CD4-positive, alpha-beta memory T cell (primary cell): Measurements from ENCODE around the gene SPATA16. TPM values are rescaled to one million over a fixed set of nuclear protein-coding genes. Genes with fewer than 3 reads are reported as not detected.

ENCODE experiments used
- CTCF ChIA-PET: fragments of 350-600 bp; sonication (Branson Sonifier 250); formaldehyde crosslinking; loops from one replicate; lab custom pipeline; 2021; ENCODE audit warnings: inconsistent platforms; ENCODE audit not compliant: partially characterized antibody; lab: Charles Lee
- POLR2A ChIA-PET: fragments of 350-600 bp; sonication (Branson Sonifier 250); formaldehyde crosslinking; loops from one replicate; lab custom pipeline; 2021; ENCODE audit not compliant: partially characterized antibody; lab: Charles Lee
- DNase-seq, 5 donors: peaks; one replicate each; pipeline versions ENCODE4 v3.0.0 to v3.0.0-alpha.2; 2020 to 2022; ENCODE audit warnings: mixed read lengths in 1 of 5
- H3K27ac ChIP-seq: one replicate; pipeline ENCODE4 v1.7.0; 2013; ENCODE audit warnings: low read depth, low read length
- H3K27me3 ChIP-seq: 2 replicates; pipeline ENCODE4 v1.7.0; 2013; ENCODE audit warnings: mild to moderate bottlenecking, low read length, moderate library complexity; ENCODE audit not compliant: insufficient read depth
- H3K36me3 ChIP-seq: 2 replicates; pipeline ENCODE4 v1.7.0; 2013; ENCODE audit warnings: mild to moderate bottlenecking, low read length, moderate library complexity; ENCODE audit not compliant: insufficient read depth
- H3K4me1 ChIP-seq: 2 replicates; pipeline ENCODE4 v1.7.0; 2013; ENCODE audit warnings: mild to moderate bottlenecking, low read length, moderate library complexity; ENCODE audit not compliant: insufficient read depth
- H3K4me3 ChIP-seq, 2 donors: one replicate each; pipeline ENCODE4 v1.7.0; 2013; ENCODE audit warnings: low read length in 2 of 2, mild to moderate bottlenecking in 1 of 2
- H3K9me3 ChIP-seq, 2 donors: one replicate each; pipeline ENCODE4 v1.7.0; 2013; ENCODE audit warnings: low read length in 2 of 2, control low read depth in 1 of 2; ENCODE audit not compliant: control insufficient read depth in 1 of 2
- H3K27ac Mint-ChIP-seq, 7 donors: one replicate each; pipeline ENCODE4 v1.8.0; 2020 to 2021; ENCODE audit warnings: mixed read lengths in 7 of 7, mild to moderate bottlenecking in 6 of 7, inconsistent platforms in 3 of 7, moderate library complexity in 3 of 7
- H3K27me3 Mint-ChIP-seq, 2 donors: one replicate each; pipeline ENCODE4 v1.8.0; 2020 to 2021; ENCODE audit warnings: mixed read lengths in 2 of 2
- H3K36me3 Mint-ChIP-seq, 2 donors: one replicate each; pipeline ENCODE4 v1.8.0; 2020 to 2021; ENCODE audit warnings: mixed read lengths in 2 of 2, inconsistent platforms in 1 of 2, mild to moderate bottlenecking in 1 of 2
- H3K4me1 Mint-ChIP-seq, 4 donors: one replicate each; pipeline ENCODE4 v1.8.0; 2020 to 2021; ENCODE audit warnings: mixed read lengths in 4 of 4, mild to moderate bottlenecking in 1 of 4
- H3K4me3 Mint-ChIP-seq, 8 donors: one replicate each; pipeline ENCODE4 v1.8.0; 2020 to 2021; ENCODE audit warnings: mixed read lengths in 8 of 8, mild to moderate bottlenecking in 7 of 8, moderate library complexity in 6 of 8, inconsistent platforms in 3 of 8
- H3K9me3 Mint-ChIP-seq, 8 donors: one replicate each; pipeline ENCODE4 v1.8.0; 2020 to 2021; ENCODE audit warnings: mixed read lengths in 8 of 8, mild to moderate bottlenecking in 5 of 8, inconsistent platforms in 3 of 8, moderate library complexity in 1 of 8
- intact Hi-C: fragments of 100-400 bp; cut with micrococcal nuclease; formaldehyde crosslinking; loops from one replicate; pipeline ENCODE4 v1.15.1; 2023
- polyA plus RNA-seq, 2 donors: library from polyadenylated mRNA; unstranded; fragments of 300-500 nt; fragmentation: Illumina TruSeq; gene quantifications; one replicate each; pipeline ENCODE4 v1.2.3, GENCODE V29; 2021
- total RNA-seq, 2 experiments: library from RNA; stranded (reverse); gene quantifications; one replicate each; pipeline ENCODE4 v1.2.3, GENCODE V29; 2021

The SPATA16 gene
- total and polyA plus RNA-seq, 4 experiments from 2014 or later, result not detected

DNA sequence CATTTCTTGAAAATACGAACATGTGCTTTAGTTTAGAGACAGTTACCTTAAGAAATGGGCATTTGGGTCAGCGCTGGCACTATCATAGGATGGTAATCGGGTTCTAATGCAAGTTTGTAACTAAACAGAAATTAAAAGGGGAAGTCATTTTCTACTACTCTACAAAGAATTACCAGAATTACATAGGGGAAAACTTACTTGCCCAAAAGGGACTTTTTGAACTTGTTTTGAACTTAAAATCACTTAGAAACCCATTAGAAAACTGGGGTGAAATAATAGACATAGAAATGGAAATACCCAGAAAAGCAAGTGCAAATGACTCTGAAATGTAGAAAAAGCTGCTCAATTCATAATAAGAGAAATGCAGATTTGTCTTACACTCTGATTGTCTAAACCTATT lies 44.9 kb downstream of the SPATA16 start:
- H3K36me3 ChIP-seq, result no peaks in the 10 kb centered on the region
- Mint-ChIP-seq H3K9me3 (peaks cover 0 to 5% (median 0%) of the 10 kb centered on the region in 8 donors), H3K27ac (no peak overlapping the region), H3K36me3 (no peaks in the 10 kb centered on the region), H3K4me3 (no peak overlapping the region), H3K27me3 (no peaks in the 10 kb centered on the region), H3K4me1 (no peaks in the 10 kb centered on the region)
- intact Hi-C loops, result no loop called here
- POLR2A ChIA-PET, result no interaction called here
- DNase-seq, result no peak
- no peaks in the 10 kb centered on the region for H3K9me3 ChIP-seq
- no peak overlapping the region for H3K4me3 ChIP-seq
- H3K27ac ChIP-seq, result no peak overlapping the region
- CTCF ChIA-PET, result no interaction called here
- H3K27me3 ChIP-seq, result no peaks in the 10 kb centered on the region
- H3K4me1 ChIP-seq, result no peaks in the 10 kb centered on the region

GRCh38 chr3:173092038-173092437 lies 49.0 kb downstream of the SPATA16 start:
- Mint-ChIP-seq H3K4me1 (no peaks in the 10 kb centered on the region), H3K9me3 (peaks cover 0 to 7% (median 4%) of the 10 kb centered on the region in 8 donors), H3K27ac (no peak overlapping the region), H3K4me3 (no peak overlapping the region), H3K36me3 (no peaks in the 10 kb centered on the region), H3K27me3 (no peaks in the 10 kb centered on the region)
- intact Hi-C loops, result no loop called here
- no peak for DNase-seq
- no peaks in the 10 kb centered on the region for H3K9me3 ChIP-seq
- H3K27me3 ChIP-seq, result no peaks in the 10 kb centered on the region
- no peaks in the 10 kb centered on the region for H3K4me1 ChIP-seq
- H3K4me3 ChIP-seq, result no peak overlapping the region
- no peaks in the 10 kb centered on the region for H3K36me3 ChIP-seq
- ChIA-PET CTCF (no interaction called here), POLR2A (no interaction called here)
- no peak overlapping the region for H3K27ac ChIP-seq

DNA sequence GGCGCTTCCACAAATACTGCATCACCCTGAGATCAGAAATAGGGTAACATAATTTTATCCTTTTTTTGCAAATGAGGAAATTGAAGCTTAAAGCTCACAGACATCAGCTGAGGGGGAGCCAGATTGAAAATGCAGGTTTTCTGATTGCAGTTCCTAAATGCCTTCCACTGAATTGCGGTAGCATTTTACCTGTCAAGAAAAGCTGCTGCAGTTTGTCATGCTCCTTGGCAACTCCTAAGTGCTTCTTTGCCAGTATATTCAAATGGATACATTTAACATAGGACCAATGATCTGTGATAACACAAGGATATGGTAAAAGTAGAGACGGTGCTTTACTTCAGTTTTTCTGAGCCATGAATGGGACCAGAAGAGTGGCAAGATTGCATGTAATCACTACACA lies 50.5 kb downstream of the SPATA16 start:
- Mint-ChIP-seq H3K9me3 (peaks cover 0 to 18% (median 6%) of the 10 kb centered on the region in 8 donors), H3K4me3 (no peak overlapping the region), H3K4me1 (no peaks in the 10 kb centered on the region), H3K27me3 (no peaks in the 10 kb centered on the region), H3K36me3 (no peaks in the 10 kb centered on the region), H3K27ac (no peak overlapping the region)
- Histone ChIP-seq H3K27me3 (no peaks in the 10 kb centered on the region), H3K27ac (no peak overlapping the region), H3K4me1 (no peaks in the 10 kb centered on the region), H3K4me3 (no peak overlapping the region), H3K36me3 (no peaks in the 10 kb centered on the region), H3K9me3 (no peaks in the 10 kb centered on the region)
- DNase-seq, result no peak
- POLR2A ChIA-PET, result no interaction called here
- intact Hi-C loops, result no loop called here
- CTCF ChIA-PET, result no interaction called here

GRCh38 chr3:173089283-173089682 lies 51.8 kb downstream of the SPATA16 start:
- no peaks in the 10 kb centered on the region for H3K27me3 Mint-ChIP-seq

DNA sequence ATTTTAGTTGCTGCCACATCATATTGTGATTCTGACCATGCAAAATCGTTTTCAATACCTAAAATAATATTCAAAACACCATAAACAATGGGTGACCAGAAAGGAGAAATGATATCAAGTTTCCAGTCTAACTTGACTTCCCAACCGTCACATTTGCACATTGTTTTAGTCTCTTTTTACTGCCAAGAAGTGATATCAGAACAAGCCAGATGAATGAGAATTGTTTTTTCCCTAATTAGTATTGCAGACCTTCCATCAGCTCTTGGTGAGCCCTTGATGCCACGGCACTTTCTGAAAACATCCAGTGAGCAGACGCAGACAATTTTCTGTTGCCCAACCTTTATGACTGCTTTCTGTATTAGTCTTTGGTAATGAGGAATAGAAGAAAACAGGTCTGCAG lies 62.5 kb downstream of the SPATA16 start:
- ChIA-PET CTCF (no interaction called here), POLR2A (no interaction called here)
- Mint-ChIP-seq H3K27me3 (no peaks in the 10 kb centered on the region), H3K4me1 (no peaks in the 10 kb centered on the region), H3K4me3 (no peak overlapping the region), H3K36me3 (no peaks in the 10 kb centered on the region), H3K27ac (no peak overlapping the region), H3K9me3 (peaks cover 2 to 16% (median 7%) of the 10 kb centered on the region in 8 donors)
- intact Hi-C loops, result no loop called here
- Histone ChIP-seq H3K9me3 (no peaks in the 10 kb centered on the region), H3K27me3 (no peaks in the 10 kb centered on the region), H3K27ac (no peak overlapping the region), H3K4me3 (no peak overlapping the region), H3K36me3 (no peaks in the 10 kb centered on the region), H3K4me1 (no peaks in the 10 kb centered on the region)
- DNase-seq, result no peak

More at GRCh38 chr3:173089283-173089682, 51.8 kb downstream of the SPATA16 start:
- intact Hi-C loops, result no loop called here
- no peaks in the 10 kb centered on the region for H3K4me1 Mint-ChIP-seq
- Histone ChIP-seq H3K27ac (no peak overlapping the region), H3K4me3 (no peak overlapping the region), H3K9me3 (no peaks in the 10 kb centered on the region), H3K27me3 (no peaks in the 10 kb centered on the region), H3K36me3 (no peaks in the 10 kb centered on the region), H3K4me1 (no peaks in the 10 kb centered on the region)
- H3K4me3 Mint-ChIP-seq, result no peak overlapping the region
- peaks cover 0 to 21% (median 7%) of the 10 kb centered on the region in 8 donors for H3K9me3 Mint-ChIP-seq
- no peak for DNase-seq
- CTCF ChIA-PET, result no interaction called here
- H3K36me3 Mint-ChIP-seq, result no peaks in the 10 kb centered on the region
- POLR2A ChIA-PET, result no interaction called here
- no peak overlapping the region for H3K27ac Mint-ChIP-seq

DNA sequence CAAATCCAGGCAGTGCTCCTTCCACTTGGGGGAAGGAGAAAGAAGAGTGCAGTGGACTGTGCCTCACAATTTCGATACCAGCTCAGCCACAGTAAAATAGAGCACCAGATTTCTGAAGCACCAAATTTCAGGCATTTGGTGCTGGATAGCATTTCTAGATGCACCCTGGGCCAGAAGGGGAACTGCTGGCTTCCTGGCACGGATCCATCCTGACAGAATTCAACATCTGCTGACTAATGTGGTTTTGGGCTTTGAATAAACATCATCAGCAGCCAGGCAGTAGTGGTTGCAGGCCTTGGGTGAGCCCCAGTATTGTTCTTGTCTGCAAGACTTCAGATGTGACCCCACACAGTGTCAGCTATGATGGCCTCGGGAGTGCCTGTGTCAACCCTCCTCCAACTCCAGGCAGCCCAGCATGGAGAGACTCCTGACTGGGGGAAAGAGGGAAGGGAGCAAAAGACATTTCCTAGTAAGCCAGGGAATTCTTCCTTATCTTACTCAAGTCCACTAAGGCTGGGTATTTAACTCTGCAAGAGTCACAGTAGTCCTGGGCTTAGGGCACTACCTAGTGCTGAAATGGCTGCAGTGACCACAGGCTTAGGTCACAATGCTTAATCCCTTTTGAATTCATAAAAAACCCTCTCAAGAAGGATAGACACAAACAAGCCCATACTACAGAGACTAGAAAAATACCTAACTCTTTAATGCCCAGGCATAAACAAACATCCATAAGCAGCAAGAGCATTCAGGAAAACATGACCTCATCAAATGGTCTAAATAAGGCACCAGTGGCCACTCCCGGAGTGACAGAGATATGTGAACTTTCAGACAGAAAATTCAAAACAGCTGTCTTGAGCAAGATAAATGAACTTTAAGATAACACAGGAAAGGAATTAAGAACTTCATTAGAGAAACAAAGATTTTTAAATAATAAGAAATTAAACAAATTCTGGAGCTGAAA lies 74.7 kb downstream of the SPATA16 start:
- H3K4me1 Mint-ChIP-seq, result no peaks in the 10 kb centered on the region
- DNase-seq, result no peak
- H3K36me3 ChIP-seq, result no peaks in the 10 kb centered on the region
- H3K4me1 ChIP-seq, result no peaks in the 10 kb centered on the region
- H3K27me3 Mint-ChIP-seq, result peaks cover 0 to 2% of the 10 kb centered on the region in 2 donors
- no peaks in the 10 kb centered on the region for H3K27me3 ChIP-seq
- intact Hi-C loops, result no loop called here
- H3K27ac Mint-ChIP-seq, result no peak overlapping the region
- ChIA-PET POLR2A (no interaction called here), CTCF (no interaction called here)
- H3K27ac ChIP-seq, result no peak overlapping the region
- no peak overlapping the region for H3K4me3 ChIP-seq
- H3K9me3 Mint-ChIP-seq, result peaks cover 0 to 20% (median 11%) of the 10 kb centered on the region in 8 donors
- no peak overlapping the region for H3K4me3 Mint-ChIP-seq
- no peaks in the 10 kb centered on the region for H3K9me3 ChIP-seq
- no peaks in the 10 kb centered on the region for H3K36me3 Mint-ChIP-seq

DNA sequence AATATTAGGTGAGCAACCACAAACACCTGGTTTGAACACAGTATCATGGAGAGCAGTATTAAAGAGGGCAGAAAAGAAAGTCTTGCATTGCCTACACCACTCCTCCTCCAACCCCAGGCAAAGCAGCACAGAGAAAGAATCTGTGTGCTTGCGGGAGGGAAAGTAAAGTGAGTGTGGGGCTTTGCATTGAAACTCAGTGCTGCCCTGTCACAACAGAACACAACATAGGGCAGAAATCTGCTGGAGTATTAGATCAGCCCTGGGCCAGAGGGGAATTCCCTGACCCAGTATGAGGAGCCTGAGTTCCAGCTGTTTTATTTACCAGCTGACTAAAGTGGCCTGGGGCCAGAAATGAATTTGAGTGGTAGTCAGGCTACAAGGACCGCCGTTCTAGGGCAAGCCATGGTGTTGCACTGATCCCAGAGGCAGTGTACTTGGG lies 75.5 kb downstream of the SPATA16 start:
- H3K4me1 ChIP-seq, result no peaks in the 10 kb centered on the region
- POLR2A ChIA-PET, result no interaction called here
- H3K9me3 ChIP-seq, result no peaks in the 10 kb centered on the region
- H3K4me3 Mint-ChIP-seq, result no peak overlapping the region
- intact Hi-C loops, result no loop called here
- no peak overlapping the region for H3K4me3 ChIP-seq
- no peaks in the 10 kb centered on the region for H3K36me3 Mint-ChIP-seq
- H3K27ac ChIP-seq, result no peak overlapping the region
- H3K36me3 ChIP-seq, result no peaks in the 10 kb centered on the region
- H3K27ac Mint-ChIP-seq, result no peak overlapping the region
- H3K4me1 Mint-ChIP-seq, result no peaks in the 10 kb centered on the region
- peaks cover 0 to 2% of the 10 kb centered on the region in 2 donors for H3K27me3 Mint-ChIP-seq
- CTCF ChIA-PET, result no interaction called here
- DNase-seq, result no peak
- no peaks in the 10 kb centered on the region for H3K27me3 ChIP-seq
- H3K9me3 Mint-ChIP-seq, result peaks cover 0 to 15% (median 10%) of the 10 kb centered on the region in 8 donors
